HG03571 (cell line): ENCODE data around the gene CMTM3.
"Not testable (repeated sequence)": the region's sequence is repeated elsewhere in the genome, so short reads cannot be mapped to it uniquely, and the experiment has no call there.

Experiments
- ATAC-seq: cut with Tn5 transposase; IDR thresholded peaks from one replicate; pipeline ENCODE4 v1.9.1; 2021; ENCODE audit not compliant: unreplicated experiment

CMTM3 gene

GRCh38 chr16:66631558-66631957 lies 27.1 kb downstream of the CMTM3 start:
- not testable (repeated sequence) for ATAC-seq

- no peak for ATAC-seq
Observed at GRCh38 chr16:66634527-66635196, 30.2 kb downstream of the CMTM3 start.

GRCh38 chr16:66635406-66635805 lies 30.9 kb downstream of the CMTM3 start:
- no peak for ATAC-seq

- ATAC-seq, result no peak
Observed at GRCh38 chr16:66636199-66636598, 31.7 kb downstream of the CMTM3 start.

GRCh38 chr16:66637806-66638205 lies 33.3 kb downstream of the CMTM3 start:
- ATAC-seq, result no peak

GRCh38 chr16:66639091-66639885 lies 34.8 kb downstream of the CMTM3 start:
- ATAC-seq, result no peak

- no peak for ATAC-seq
Observed at GRCh38 chr16:66640724-66641314, 36.3 kb downstream of the CMTM3 start.

GRCh38 chr16:66641387-66641786 lies 36.9 kb downstream of the CMTM3 start:
- no peak for ATAC-seq

GRCh38 chr16:66647866-66648265 lies 43.4 kb downstream of the CMTM3 start:
- no peak for ATAC-seq

- ATAC-seq, result no peak
Observed at GRCh38 chr16:66649167-66649566, 44.7 kb downstream of the CMTM3 start.

GRCh38 chr16:66649636-66650205 lies 45.2 kb downstream of the CMTM3 start:
- ATAC-seq, result no peak

- peak; percentile 80 for ATAC-seq
Observed at GRCh38 chr16:66650707-66651473, 46.4 kb downstream of the CMTM3 start.

GRCh38 chr16:66651474-66651765 lies 46.9 kb downstream of the CMTM3 start:
- ATAC-seq, result no peak

GRCh38 chr16:66651965-66652364 lies 47.5 kb downstream of the CMTM3 start:
- ATAC-seq, result no peak

- no peak for ATAC-seq
Observed at GRCh38 chr16:66652661-66653360, 48.3 kb downstream of the CMTM3 start.

GRCh38 chr16:66653581-66654350 lies 49.3 kb downstream of the CMTM3 start:
- no peak for ATAC-seq

GRCh38 chr16:66656547-66656946 lies 52.0 kb downstream of the CMTM3 start:
- ATAC-seq, result no peak

GRCh38 chr16:66658143-66658859 lies 53.8 kb downstream of the CMTM3 start:
- ATAC-seq, result no peak

GRCh38 chr16:66658860-66659190 lies 54.3 kb downstream of the CMTM3 start:
- no peak for ATAC-seq
